OCI-LY1 (cell line): ENCODE results near the gene ZC3H18.

Source experiments
- EZH2 ChIP-seq: fragments of 200-600 bp; sonication (generic), shearing (Covaris generic); IDR thresholded peaks from 2 replicates; pipeline ENCODE4 v1.8.0; 2017; ENCODE audit warnings: borderline replicate concordance, mixed run types, mild to moderate bottlenecking, antibody characterized with exemption, low read length, moderate library complexity, mixed read lengths
- TF ChIP-seq, protein P1 (sequence below): fragments of 200-600 bp; sonication (generic), shearing (Covaris generic); IDR thresholded peaks from 2 replicates; pipeline ENCODE4 v1.5.1; 2017; ENCODE audit warnings: mild to moderate bottlenecking, antibody characterized with exemption, low read length, moderate library complexity, mixed read lengths

DNA sequence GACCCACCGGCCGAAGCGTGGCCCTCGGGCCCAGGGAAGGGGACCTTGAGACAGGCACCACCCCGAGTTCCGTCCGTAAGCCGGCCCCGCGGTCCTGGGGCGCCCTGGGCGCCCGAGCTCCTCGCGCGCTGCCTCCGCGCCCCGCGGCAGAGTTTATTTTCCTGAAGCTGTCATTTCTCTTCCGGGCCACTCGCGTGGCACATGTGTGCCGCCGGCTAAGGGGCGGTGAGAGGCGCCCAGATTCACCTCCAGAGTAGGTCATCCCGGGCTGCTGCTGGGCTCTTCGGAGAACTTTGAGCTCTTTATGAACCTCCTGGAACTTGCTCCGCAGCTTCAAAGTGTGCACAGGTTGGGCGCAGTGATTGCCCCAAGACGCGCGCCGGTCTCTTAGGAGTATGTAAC, 489 bp downstream of the ZC3H18 start:
- TF ChIP-seq, protein P1, sequence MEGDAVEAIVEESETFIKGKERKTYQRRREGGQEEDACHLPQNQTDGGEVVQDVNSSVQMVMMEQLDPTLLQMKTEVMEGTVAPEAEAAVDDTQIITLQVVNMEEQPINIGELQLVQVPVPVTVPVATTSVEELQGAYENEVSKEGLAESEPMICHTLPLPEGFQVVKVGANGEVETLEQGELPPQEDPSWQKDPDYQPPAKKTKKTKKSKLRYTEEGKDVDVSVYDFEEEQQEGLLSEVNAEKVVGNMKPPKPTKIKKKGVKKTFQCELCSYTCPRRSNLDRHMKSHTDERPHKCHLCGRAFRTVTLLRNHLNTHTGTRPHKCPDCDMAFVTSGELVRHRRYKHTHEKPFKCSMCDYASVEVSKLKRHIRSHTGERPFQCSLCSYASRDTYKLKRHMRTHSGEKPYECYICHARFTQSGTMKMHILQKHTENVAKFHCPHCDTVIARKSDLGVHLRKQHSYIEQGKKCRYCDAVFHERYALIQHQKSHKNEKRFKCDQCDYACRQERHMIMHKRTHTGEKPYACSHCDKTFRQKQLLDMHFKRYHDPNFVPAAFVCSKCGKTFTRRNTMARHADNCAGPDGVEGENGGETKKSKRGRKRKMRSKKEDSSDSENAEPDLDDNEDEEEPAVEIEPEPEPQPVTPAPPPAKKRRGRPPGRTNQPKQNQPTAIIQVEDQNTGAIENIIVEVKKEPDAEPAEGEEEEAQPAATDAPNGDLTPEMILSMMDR, result no peak
- TF ChIP-seq EZH2, result no peak
